ENCODE data around the gene ZNF841.
A peak's percentile ranks its signal among the peaks of the same experiment; 100 is the strongest.
"Not testable (repeated sequence)": the region's sequence is repeated elsewhere in the genome, so short reads cannot be mapped to it uniquely, and the experiment has no call there.

Gene ZNF841

DNA sequence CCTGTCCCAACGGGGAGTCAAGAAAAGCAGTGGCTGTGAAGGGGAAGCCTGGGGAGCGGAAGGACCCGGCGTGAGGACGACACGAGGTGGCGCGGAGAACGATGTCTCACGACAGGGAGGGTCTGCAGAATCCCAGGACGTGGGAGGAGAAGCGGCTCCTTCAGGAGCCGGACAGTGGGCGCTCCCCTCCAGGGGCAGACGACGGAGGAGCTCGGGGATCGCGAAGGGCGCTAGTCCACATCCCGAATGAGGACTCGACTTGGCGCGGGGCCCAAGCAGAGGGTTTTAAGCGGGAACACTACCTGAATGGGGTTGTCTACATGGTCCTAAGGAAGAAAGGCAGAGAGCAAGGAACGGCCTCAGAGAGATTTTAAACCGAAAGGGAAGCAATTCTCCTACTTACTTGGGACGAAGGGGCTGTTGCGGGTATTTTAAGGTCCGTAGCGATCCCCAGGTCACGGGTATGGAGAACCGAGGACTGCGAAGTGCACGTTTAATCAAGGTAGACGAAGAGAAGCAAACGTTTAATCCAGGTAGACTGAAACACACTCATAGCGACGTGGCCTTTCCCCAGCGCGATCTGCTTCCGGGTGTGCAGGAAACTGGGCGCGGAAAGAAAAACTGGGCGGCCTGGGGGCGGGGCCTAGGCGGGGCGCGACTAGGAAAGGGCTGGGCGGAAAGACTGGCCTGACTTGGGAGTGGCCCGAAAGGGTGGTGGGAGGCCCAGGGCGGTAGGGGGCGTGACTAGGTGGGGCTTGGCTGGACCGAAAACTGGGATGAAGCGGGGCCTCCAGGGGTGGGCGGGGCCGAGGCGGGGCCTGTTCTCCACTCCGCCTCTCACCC lies at the start of gene ZNF841:
Gene ZNF841, minus strand, starts transcription at position 594 of the 843 bp plus-strand sequence. CDS start 10,964 bp downstream, outside the sequence.
- DNase-seq: peak; percentile 79 to 85

GRCh38 chr19:52142001-52142595 lies 46.5 kb upstream of the ZNF841 start:
- no peak for DNase-seq

DNA sequence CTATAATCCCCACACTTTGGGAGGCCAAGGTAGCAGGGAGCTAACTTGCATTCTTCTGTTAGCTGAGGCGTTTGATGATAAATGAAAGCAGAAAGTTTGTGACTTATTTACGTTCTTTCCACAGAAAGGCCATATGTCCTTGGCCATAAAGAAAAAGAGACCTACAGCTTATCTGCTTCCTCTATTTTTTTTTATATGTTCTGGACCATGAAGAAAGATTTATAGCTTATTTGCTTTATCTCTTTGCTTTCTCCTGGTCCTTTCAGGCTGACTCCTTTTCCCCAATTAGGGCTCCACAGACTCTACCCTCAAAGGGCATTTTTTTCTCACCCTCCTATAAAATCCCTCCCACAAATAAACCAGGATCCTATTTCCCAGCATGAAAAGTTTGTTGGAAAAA lies 45.6 kb upstream of the ZNF841 start:
- no peak for DNase-seq

GRCh38 chr19:52140032-52140710 lies 44.6 kb upstream of the ZNF841 start:
- DNase-seq: peak; percentile 1 to 97

DNA sequence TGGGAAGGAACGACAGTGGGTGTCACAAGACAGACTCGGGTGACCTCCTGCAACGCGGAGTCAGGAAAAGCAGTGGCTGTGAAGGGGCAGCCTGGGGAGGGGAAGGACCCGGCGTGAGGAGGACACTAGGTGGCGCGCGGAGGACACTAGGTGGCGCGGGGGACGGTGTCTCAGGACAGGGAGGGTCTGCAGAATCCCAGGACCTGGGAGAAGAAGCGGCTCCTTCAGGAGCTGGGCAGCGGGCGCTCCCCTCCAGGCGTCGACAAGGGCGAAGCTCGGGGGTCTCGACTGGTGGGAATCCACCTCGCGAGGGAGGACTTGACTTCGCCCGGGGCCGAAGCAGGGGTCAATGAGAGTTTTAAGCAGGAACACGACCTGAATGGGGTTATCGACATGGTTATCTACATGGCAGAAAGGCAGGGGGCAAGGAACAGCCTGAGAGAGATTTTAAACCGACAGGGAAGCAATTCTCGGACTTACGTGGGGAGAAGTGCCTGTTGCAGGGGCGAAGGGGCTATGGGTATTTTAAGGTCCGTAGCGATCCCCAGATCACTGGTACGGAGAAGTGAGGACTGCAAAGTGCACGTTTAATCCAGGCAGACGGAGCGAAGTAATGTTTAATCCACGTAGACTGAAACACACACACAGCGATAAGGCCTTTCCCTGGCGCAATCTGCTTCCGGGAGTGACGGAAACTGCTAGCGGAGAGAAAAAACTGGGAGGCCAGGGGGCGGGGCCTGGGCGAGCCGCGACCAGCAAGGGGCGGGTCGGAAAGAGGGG lies 43.9 kb upstream of the ZNF841 start, which contains the start of gene ZNF616:
Gene ZNF616, minus strand, starts transcription at position 687 of the 780 bp plus-strand sequence. CDS start 9,426 bp downstream, outside the sequence.
- DNase-seq: peak; percentile 80 to 98

GRCh38 chr19:52138983-52139251 lies 43.4 kb upstream of the ZNF841 start:
- DNase-seq: no peak

GRCh38 chr19:52138278-52138982 lies 42.9 kb upstream of the ZNF841 start:
- peak; percentile 3 to 16 for DNase-seq

DNA sequence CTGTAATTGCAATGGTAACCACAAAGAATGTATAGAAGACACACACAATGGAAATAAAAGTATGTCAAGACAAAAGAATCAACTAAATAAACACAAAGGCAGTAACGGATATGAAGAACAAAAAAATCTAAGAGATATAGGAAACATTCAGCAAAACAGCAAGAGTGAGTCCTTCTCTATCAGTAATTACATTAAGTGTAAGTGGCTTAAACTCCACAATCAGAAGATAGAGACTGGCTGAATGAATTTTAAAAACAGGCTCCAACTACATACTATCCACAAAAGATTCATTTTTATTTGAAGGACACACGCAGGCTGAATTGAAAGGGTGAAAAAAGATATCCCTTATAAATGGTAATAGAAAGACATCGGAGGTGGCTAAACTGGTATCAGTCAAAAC lies 24.7 kb upstream of the ZNF841 start:
- no peak for DNase-seq

GRCh38 chr19:52115526-52116053 lies 20.0 kb upstream of the ZNF841 start:
- no peak for DNase-seq

- no peak for DNase-seq
Observed at GRCh38 chr19:52114691-52115090, 19.1 kb upstream of the ZNF841 start.

DNA sequence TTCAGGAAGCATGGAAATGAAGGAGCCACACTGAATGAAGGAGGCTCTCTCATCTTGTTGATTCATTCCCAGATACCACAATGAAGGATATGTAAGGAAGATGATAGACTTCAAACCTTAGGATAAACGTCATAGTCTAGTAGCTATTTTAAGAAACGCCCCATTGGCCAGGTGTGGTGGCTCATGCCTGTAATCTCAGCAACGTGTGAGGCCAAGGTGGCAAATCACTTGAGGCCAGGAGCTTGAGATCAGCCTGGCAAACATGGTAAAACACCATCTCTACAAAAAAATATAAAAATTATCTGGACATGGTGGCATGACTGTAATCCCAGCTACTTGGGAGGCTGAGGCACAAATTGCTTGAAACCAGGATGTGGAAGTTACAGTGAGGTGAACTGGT lies 17.1 kb upstream of the ZNF841 start:
- DNase-seq: no peak

- DNase-seq: no peak
Observed at GRCh38 chr19:52110780-52111179, 15.2 kb upstream of the ZNF841 start.

DNA sequence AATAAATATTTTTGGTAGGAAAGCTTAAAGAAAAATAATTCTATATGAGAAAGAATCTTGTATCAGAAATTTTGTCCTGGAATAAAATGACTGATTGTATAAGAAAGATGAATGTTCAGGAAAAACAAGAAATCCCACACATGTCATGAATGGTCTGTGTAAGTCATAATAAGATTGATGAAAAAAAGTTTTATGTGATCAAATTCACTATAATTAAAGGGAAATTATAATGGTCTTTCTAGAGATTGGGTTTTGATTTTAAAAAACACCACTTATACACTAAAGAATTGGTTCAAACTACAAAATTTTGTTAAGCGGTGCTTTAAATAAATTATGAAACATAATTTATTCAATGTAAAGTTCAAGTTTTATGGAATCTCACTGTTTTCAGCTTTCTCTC lies 7.2 kb upstream of the ZNF841 start:
- no peak for DNase-seq

GRCh38 chr19:52101866-52102562 lies 6.4 kb upstream of the ZNF841 start:
- no peak for DNase-seq

DNA sequence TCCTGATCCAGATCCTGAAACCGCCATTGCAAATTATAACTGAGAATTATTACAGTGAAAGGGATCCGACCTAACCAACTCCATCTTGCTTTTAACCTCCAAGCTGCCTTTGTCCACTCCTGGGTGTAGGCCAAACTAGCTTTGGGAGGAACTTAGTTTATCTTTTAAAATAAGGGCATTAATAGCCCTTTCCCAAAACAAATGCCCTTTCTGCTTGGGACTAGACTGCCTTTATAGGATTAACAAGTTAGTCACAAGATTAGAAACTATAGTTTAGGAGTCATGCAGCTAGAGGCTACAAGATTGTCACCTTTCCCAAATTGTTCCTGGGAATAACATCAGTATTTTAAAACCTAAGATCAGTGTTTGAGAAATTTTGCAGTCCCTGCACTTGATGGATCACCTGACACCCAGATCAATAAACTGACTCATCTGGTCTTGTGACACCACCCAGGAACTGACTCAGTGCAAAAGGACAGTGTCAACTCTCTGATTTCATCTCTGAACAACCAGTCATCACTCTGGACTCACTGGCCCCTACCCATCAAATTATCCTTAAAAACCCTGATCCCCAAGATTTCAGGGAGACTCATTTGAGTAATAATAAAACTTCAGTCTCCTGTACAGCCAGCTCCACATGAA lies 4.1 kb upstream of the ZNF841 start:
- no peak for DNase-seq

DNA sequence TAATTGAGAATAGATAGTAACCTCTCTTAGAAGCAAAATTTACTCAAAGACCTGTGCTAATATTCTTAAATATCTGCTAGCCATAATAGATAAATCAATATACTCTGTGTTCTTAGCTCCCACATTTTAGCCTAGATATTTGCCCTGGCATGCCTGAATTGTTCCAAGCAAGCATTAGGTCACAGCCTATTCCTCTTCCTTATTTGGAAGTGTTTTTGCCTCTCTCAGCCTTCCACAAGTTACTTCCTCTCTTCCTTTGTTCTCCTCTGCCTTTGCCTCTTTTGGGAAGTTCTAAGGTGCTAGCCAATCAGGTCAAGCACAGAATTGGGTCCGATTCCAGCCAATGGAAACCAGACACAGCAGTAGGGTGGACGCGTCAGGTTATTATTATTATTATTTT lies 851 bp upstream of the ZNF841 start:
- not testable (repeated sequence) for DNase-seq

- DNase-seq: no peak
Observed at GRCh38 chr19:52094526-52095130, 937 bp downstream of the ZNF841 start.

- no peak for DNase-seq
Observed at GRCh38 chr19:52086481-52086880, 9.1 kb downstream of the ZNF841 start.

GRCh38 chr19:52070496-52070895 lies 25.1 kb downstream of the ZNF841 start:
- DNase-seq: no peak

DNA sequence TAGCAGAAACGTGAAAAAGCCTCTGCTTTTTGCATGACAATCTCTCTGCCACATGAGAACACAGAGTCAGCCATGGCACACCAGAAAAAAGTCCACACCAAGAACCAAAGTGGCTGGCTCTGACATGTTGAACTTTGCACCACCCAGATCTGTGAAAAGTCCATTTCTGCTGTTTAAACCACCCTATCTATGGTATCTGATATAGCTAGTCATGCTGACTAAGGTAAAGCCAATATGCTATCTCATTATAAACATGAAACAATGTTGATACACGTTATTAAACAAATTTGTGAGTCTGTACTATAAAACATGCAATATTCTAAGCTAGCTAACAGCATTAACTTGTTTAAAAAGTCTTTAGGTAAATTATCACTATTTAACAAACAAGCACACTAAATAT lies 25.9 kb downstream of the ZNF841 start:
- no peak for DNase-seq

All from activated CD4-positive, alpha-beta T cell treated with anti-CD3 and anti-CD28 coated beads for 4 hours (primary cell).